T-cell (primary cell): ENCODE measurements around the gene LRRC40. TPM values are rescaled to one million over a fixed set of nuclear protein-coding genes. Genes with fewer than 3 reads are reported as not detected.
"Not testable (repeated sequence)": the region's sequence is repeated elsewhere in the genome, so short reads cannot be mapped to it uniquely, and the experiment has no call there.

ENCODE experiments used
- ATAC-seq, 4 experiments: fragments of 200-7000 bp in 3 of 4; fragments of 150-1000 bp in 1 of 4; cut with Tn5 transposase; replicated peaks in 1 of 4; 1 replicate in 3 of 4; 2 replicates in 1 of 4; pipeline ENCODE4 v1.10.0; 2021; ENCODE audit warnings: moderate library complexity in 3 of 4, mild to moderate bottlenecking in 2 of 4, moderate number of reproducible peaks in 1 of 4
- CTCF ChIA-PET, 2 donors: fragments of 300-600 bp; sonication (Branson Sonifier 250); formaldehyde crosslinking; loops; one replicate each; lab custom pipeline; 2022; ENCODE audit warnings: antibody characterized with exemption in 2 of 2; lab: Charles Lee
- POLR2A ChIA-PET, 2 donors: fragments of 300-600 bp; sonication (Branson Sonifier 250); formaldehyde crosslinking; loops; one replicate each; lab custom pipeline; 2022; ENCODE audit warnings: antibody characterized with exemption in 2 of 2; lab: Charles Lee
- DNase-seq, 35 experiments: peaks; one replicate each; pipeline versions ENCODE4 v3.0.0 to v3.0.0-alpha.2; 2013 to 2023
- H3K27ac ChIP-seq: one replicate; pipeline ENCODE4 v1.5.1; 2013; ENCODE audit warnings: low read length
- H3K27me3 ChIP-seq, 2 experiments: replicated peaks in 1 of 2; 1 replicate in 1 of 2; 2 replicates in 1 of 2; pipeline versions ENCODE4 v1.6.1 to v1.7.0; 2013; ENCODE audit warnings: low read length in 1 of 2, mixed read lengths in 1 of 2; ENCODE audit not compliant: control insufficient read depth in 2 of 2, insufficient read depth in 2 of 2; ENCODE audit errors: extremely low read depth in 1 of 2
- H3K36me3 ChIP-seq, 2 donors: 1 replicate in 1 of 2; 2 replicates in 1 of 2; pipeline versions ENCODE4 v1.6.1 to v1.7.0; 2013; ENCODE audit warnings: low read length in 1 of 2; ENCODE audit not compliant: control insufficient read depth in 2 of 2, insufficient read depth in 1 of 2; ENCODE audit errors: extremely low read depth in 1 of 2
- H3K4me1 ChIP-seq, 2 experiments: 1 replicate in 1 of 2; 2 replicates in 1 of 2; pipeline versions ENCODE4 v1.6.1 to v1.7.0; 2013; ENCODE audit warnings: low read length in 2 of 2, mixed read lengths in 1 of 2; ENCODE audit not compliant: insufficient read depth in 2 of 2, control insufficient read depth in 1 of 2; ENCODE audit errors: extremely low read depth in 1 of 2
- H3K4me3 ChIP-seq, 2 donors: 1 replicate in 1 of 2; 2 replicates in 1 of 2; pipeline versions ENCODE4 v1.5.1 to v1.7.0; 2013; ENCODE audit warnings: mild to moderate bottlenecking in 2 of 2, low read length in 1 of 2, moderate library complexity in 1 of 2; ENCODE audit not compliant: control insufficient read depth in 1 of 2; ENCODE audit errors: extremely low read depth in 1 of 2
- H3K9me3 ChIP-seq: 2 replicates; pipeline ENCODE4 v1.7.0; 2013
- H3K27ac Mint-ChIP-seq, 2 donors: one replicate each; pipeline ENCODE4 v1.8.0; 2020 to 2021; ENCODE audit warnings: mild to moderate bottlenecking in 2 of 2, mixed read lengths in 2 of 2
- H3K27me3 Mint-ChIP-seq, 2 donors: one replicate each; pipeline ENCODE4 v1.8.0; 2021 to 2022; ENCODE audit warnings: mixed read lengths in 2 of 2
- H3K36me3 Mint-ChIP-seq: one replicate; pipeline ENCODE4 v1.8.0; 2021; ENCODE audit warnings: mixed read lengths
- H3K4me1 Mint-ChIP-seq, 3 donors: one replicate each; pipeline ENCODE4 v1.8.0; 2020 to 2022; ENCODE audit warnings: mixed read lengths in 3 of 3, mild to moderate bottlenecking in 1 of 3
- H3K4me3 Mint-ChIP-seq, 3 donors: one replicate each; pipeline ENCODE4 v1.8.0; 2020 to 2022; ENCODE audit warnings: mild to moderate bottlenecking in 3 of 3, mixed read lengths in 3 of 3, moderate library complexity in 3 of 3
- H3K9me3 Mint-ChIP-seq, 3 donors: one replicate each; pipeline ENCODE4 v1.8.0; 2020 to 2022; ENCODE audit warnings: mixed read lengths in 3 of 3
- WGBS: methylation state at CpG from one replicate; pipeline ENCODE4 v1.1.5; 2013; ENCODE audit warnings: missing lambda C conversion rate; ENCODE audit not compliant: insufficient coverage; 5-methylcytosine and 5-hydroxymethylcytosine counted together
- total RNA-seq, 35 experiments: library from RNA in 6 of 35; stranded (reverse) in 6 of 35; fragments of 120-200 nt in 1 of 35; gene quantifications; one replicate each; pipeline versions ENCODE4 v1.2.1 to v1.2.4 and lab custom pipeline; 2013 to 2026

Gene LRRC40
- total RNA-seq, 5 donors from 2014 or later (not counting 1 experiment from before 2014, with no cell fraction given): 9.7 to 11.3 (median 10.8) TPM

- POLR2A ChIA-PET: interaction anchor here (0.5 to 0.8 kb wide), 3 partner anchors 19 to 426 kb away, joined by 3 to 4 read pairs (median 3); partner anchors contain the start of gene SRSF11 (in 1 of the 2)
- H3K27me3 Mint-ChIP-seq: no peaks in the 10 kb centered on the region
- no peaks in the 10 kb centered on the region for H3K36me3 ChIP-seq
- peaks cover 9% of the 10 kb centered on the region for H3K36me3 Mint-ChIP-seq
- no peak for DNase-seq
- WGBS: 25% methylated on average over 1 of the region's 2 CpGs
- H3K27ac Mint-ChIP-seq: no peak overlapping the region
- H3K4me3 ChIP-seq: no peak overlapping the region
- peaks cover 50 to 61% (median 58%) of the 10 kb centered on the region in 3 donors for H3K4me1 Mint-ChIP-seq
- no peak for ATAC-seq
- no peak overlapping the region for H3K27ac ChIP-seq
- no peaks in the 10 kb centered on the region for H3K27me3 ChIP-seq
- no peak overlapping the region for H3K4me3 Mint-ChIP-seq
- peaks cover 13 to 15% of the 10 kb centered on the region in 2 experiments for H3K4me1 ChIP-seq
- no peaks in the 10 kb centered on the region for H3K9me3 Mint-ChIP-seq
- CTCF ChIA-PET: no interaction called here
- H3K9me3 ChIP-seq: no peaks in the 10 kb centered on the region
Observed at GRCh38 chr1:70202173-70202758, 3.1 kb downstream of the LRRC40 start.

- Histone ChIP-seq H3K36me3 (no peaks in the 10 kb centered on the region), H3K27ac (no peak overlapping the region), H3K4me1 (peaks cover 7 to 8% of the 10 kb centered on the region in 2 experiments), H3K4me3 (no peak overlapping the region), H3K9me3 (no peaks in the 10 kb centered on the region), H3K27me3 (no peaks in the 10 kb centered on the region)
- Mint-ChIP-seq H3K27ac (no peak overlapping the region), H3K4me3 (no peak overlapping the region), H3K36me3 (peaks cover 12% of the 10 kb centered on the region), H3K4me1 (peaks cover 46 to 48% (median 47%) of the 10 kb centered on the region in 3 donors), H3K9me3 (no peaks in the 10 kb centered on the region), H3K27me3 (no peaks in the 10 kb centered on the region)
- DNase-seq (no peak), ATAC-seq (no peak)
- CTCF ChIA-PET: no interaction called here
- WGBS: 100% methylated on average over 2 of the region's 4 CpGs
- POLR2A ChIA-PET: interaction anchor here in 1 of 2 donors (0.6 kb wide), 1 partner anchor 20 kb away, joined by 3 read pairs; no protein-coding TSS in a partner anchor
Observed at GRCh38 chr1:70200065-70200464, 5.3 kb downstream of the LRRC40 start.

- Histone ChIP-seq H3K9me3 (no peaks in the 10 kb centered on the region), H3K27me3 (no peaks in the 10 kb centered on the region), H3K27ac (no peak overlapping the region), H3K4me1 (no peaks in the 10 kb centered on the region), H3K36me3 (no peaks in the 10 kb centered on the region), H3K4me3 (no peak overlapping the region)
- H3K9me3 Mint-ChIP-seq: no peaks in the 10 kb centered on the region
- no peak for ATAC-seq
- peaks cover 24% of the 10 kb centered on the region for H3K36me3 Mint-ChIP-seq
- POLR2A ChIA-PET: no interaction called here
- CTCF ChIA-PET: no interaction called here
- no peak overlapping the region for H3K4me3 Mint-ChIP-seq
- H3K27me3 Mint-ChIP-seq: no peaks in the 10 kb centered on the region
- no peak overlapping the region for H3K27ac Mint-ChIP-seq
- no peak for DNase-seq
- 100% methylated on average over 1 of the region's 3 CpGs for WGBS
- peaks cover 16 to 24% (median 24%) of the 10 kb centered on the region in 3 donors for H3K4me1 Mint-ChIP-seq
Observed at GRCh38 chr1:70196333-70196732, 9.0 kb downstream of the LRRC40 start.

- no peak overlapping the region for H3K4me3 ChIP-seq
- peaks cover 14 to 23% (median 21%) of the 10 kb centered on the region in 3 donors for H3K4me1 Mint-ChIP-seq
- H3K36me3 Mint-ChIP-seq: peaks cover 20% of the 10 kb centered on the region
- H3K27me3 Mint-ChIP-seq: no peaks in the 10 kb centered on the region
- ChIA-PET POLR2A (interaction anchor here in 1 of 2 donors (0.6 kb wide), 1 partner anchor 301 kb away, joined by 3 read pairs; no protein-coding TSS in a partner anchor), CTCF (no interaction called here)
- no peaks in the 10 kb centered on the region for H3K27me3 ChIP-seq
- H3K4me3 Mint-ChIP-seq: no peak overlapping the region
- H3K9me3 Mint-ChIP-seq: no peaks in the 10 kb centered on the region
- no peaks in the 10 kb centered on the region for H3K4me1 ChIP-seq
- DNase-seq (no peak), ATAC-seq (no peak)
- no peaks in the 10 kb centered on the region for H3K9me3 ChIP-seq
- H3K27ac ChIP-seq: no peak overlapping the region
- no peak overlapping the region for H3K27ac Mint-ChIP-seq
- WGBS: 100% methylated on average over 2 of the region's 4 CpGs
- no peaks in the 10 kb centered on the region for H3K36me3 ChIP-seq
Observed at GRCh38 chr1:70195342-70195741, 10.0 kb downstream of the LRRC40 start.

GRCh38 chr1:70194601-70195000 is 10.8 kb downstream of the LRRC40 start:
- Histone ChIP-seq H3K36me3 (no peaks in the 10 kb centered on the region), H3K4me3 (no peak overlapping the region), H3K4me1 (no peaks in the 10 kb centered on the region), H3K9me3 (no peaks in the 10 kb centered on the region), H3K27me3 (no peaks in the 10 kb centered on the region), H3K27ac (no peak overlapping the region)
- DNase-seq: no peak
- Mint-ChIP-seq H3K4me3 (no peak overlapping the region), H3K9me3 (no peaks in the 10 kb centered on the region), H3K27ac (no peak overlapping the region), H3K27me3 (no peaks in the 10 kb centered on the region), H3K4me1 (peaks cover 14 to 22% (median 21%) of the 10 kb centered on the region in 3 donors), H3K36me3 (peaks cover 20% of the 10 kb centered on the region)
- ATAC-seq: no peak
- CTCF ChIA-PET: interaction anchor here in 1 of 2 donors (1.0 kb wide), 1 partner anchor 39 kb away, joined by 3 read pairs; no protein-coding TSS in a partner anchor
- POLR2A ChIA-PET: interaction anchor here (0.5 to 0.6 kb wide), 3 partner anchors 29 to 46 kb away, joined by 3 to 9 read pairs (median 8); no protein-coding TSS in a partner anchor

- not testable (repeated sequence) for H3K27me3 ChIP-seq, H3K4me3 ChIP-seq, H3K9me3 Mint-ChIP-seq, H3K9me3 ChIP-seq, H3K27me3 Mint-ChIP-seq, ATAC-seq, DNase-seq, H3K4me3 Mint-ChIP-seq, H3K27ac ChIP-seq, H3K27ac Mint-ChIP-seq, H3K4me1 ChIP-seq, H3K36me3 ChIP-seq
- ChIA-PET POLR2A (interaction anchor here in 1 of 2 donors (0.6 kb wide), 1 partner anchor 34 kb away, joined by 17 read pairs; no protein-coding TSS in a partner anchor), CTCF (interaction anchor here (0.6 kb wide), 2 partner anchors 52 to 97 kb away, joined by 3 read pairs; no protein-coding TSS in a partner anchor)
- Mint-ChIP-seq H3K4me1 (peaks cover 13 to 22% (median 22%) of the 10 kb centered on the region in 3 donors), H3K36me3 (peaks cover 21% of the 10 kb centered on the region)
Observed at GRCh38 chr1:70192446-70192845, 12.9 kb downstream of the LRRC40 start.
